DND-41 (cell line): ENCODE data around the gene PTPRD.

Experiments
- ATAC-seq: fragments of 200-7000 bp; cut with Tn5 transposase; 3 replicates; pipeline ENCODE4 v1.9.1; 2021; ENCODE audit warnings: low read depth; ENCODE audit not compliant: insufficient read depth
- DNase-seq: peaks from one replicate; pipeline ENCODE4 v3.0.0-alpha.2; 2020
- H2AFZ ChIP-seq: 2 replicates; pipeline ENCODE4 v1.6.0; 2012; ENCODE audit warnings: low read depth, low read length
- H3K27ac ChIP-seq: 2 replicates; pipeline ENCODE4 v1.5.1; 2012; ENCODE audit warnings: low read length, inconsistent platforms
- H3K27me3 ChIP-seq: fragments of 200-600 bp; sonication (generic); 2 replicates; pipeline ENCODE4 v1.6.0; 2012; ENCODE audit warnings: low read length, mild to moderate bottlenecking, inconsistent platforms; ENCODE audit not compliant: insufficient read depth, poor library complexity
- H3K36me3 ChIP-seq: 2 replicates; pipeline ENCODE4 v1.5.1; 2012; ENCODE audit warnings: low read length, inconsistent platforms; ENCODE audit not compliant: insufficient read depth
- H3K4me1 ChIP-seq: 2 replicates; pipeline ENCODE4 v1.5.1; 2012; ENCODE audit warnings: mild to moderate bottlenecking, low read length; ENCODE audit not compliant: insufficient read depth
- H3K4me2 ChIP-seq: 2 replicates; pipeline ENCODE4 v1.6.0; 2012; ENCODE audit warnings: mild to moderate bottlenecking, moderate library complexity, low read length, inconsistent platforms; ENCODE audit not compliant: insufficient read depth
- H3K4me3 ChIP-seq, 2 experiments: fragments of 200-600 bp in 1 of 2; shearing (Covaris generic) in 1 of 2; 2 replicates each; pipeline ENCODE4 v1.5.1; 2012 to 2016; ENCODE audit warnings: inconsistent platforms in 2 of 2, low read length in 2 of 2, mild to moderate bottlenecking in 2 of 2, low read depth in 1 of 2, moderate library complexity in 1 of 2
- H3K79me2 ChIP-seq: 2 replicates; pipeline ENCODE4 v1.6.0; 2012; ENCODE audit warnings: low read length, inconsistent platforms; ENCODE audit not compliant: insufficient read depth
- H3K9ac ChIP-seq: 2 replicates; pipeline ENCODE4 v1.6.0; 2012; ENCODE audit warnings: low read depth, mild to moderate bottlenecking, inconsistent platforms, low read length, moderate library complexity
- H3K9me3 ChIP-seq: 2 replicates; pipeline ENCODE4 v1.5.1; 2012; ENCODE audit warnings: low read length, moderate library complexity, mild to moderate bottlenecking, inconsistent platforms; ENCODE audit not compliant: insufficient read depth, severe bottlenecking
- H4K20me1 ChIP-seq: 2 replicates; pipeline ENCODE4 v1.6.0; 2012; ENCODE audit warnings: low read length; ENCODE audit not compliant: insufficient read depth
- CTCF ChIP-seq: IDR thresholded peaks from 2 replicates; pipeline ENCODE4 v1.5.1; 2012; ENCODE audit warnings: borderline replicate concordance, low read length, moderate library complexity, mild to moderate bottlenecking; ENCODE audit not compliant: poor library complexity, severe bottlenecking; ENCODE audit errors: extremely low read depth
- EZH2 ChIP-seq: IDR thresholded peaks from 3 replicates; pipeline ENCODE4 v1.6.1; 2012; ENCODE audit warnings: borderline replicate concordance, low read depth, mild to moderate bottlenecking, moderate library complexity, low read length, inconsistent platforms; ENCODE audit not compliant: severe bottlenecking

Gene PTPRD

GRCh38 chr9:8600914-8601680 is 2011.7 kb downstream of the PTPRD start:
- Histone ChIP-seq H4K20me1 (no peaks in the 10 kb centered on the region), H3K36me3 (no peaks in the 10 kb centered on the region), H3K9ac (no peak overlapping the region), H3K9me3 (no peaks in the 10 kb centered on the region), H3K79me2 (no peaks in the 10 kb centered on the region), H3K4me2 (no peak overlapping the region), H3K4me3 (no peak overlapping the region), H2AFZ (no peak overlapping the region), H3K27ac (no peak overlapping the region), H3K4me1 (no peaks in the 10 kb centered on the region), H3K27me3 (no peaks in the 10 kb centered on the region)
- DNase-seq (no peak), ATAC-seq (no peak)
- TF ChIP-seq CTCF = no peak
- no peak for TF ChIP-seq EZH2

- ATAC-seq = no peak
Measured at GRCh38 chr9:8599937-8600336, 2012.9 kb downstream of the PTPRD start.

GRCh38 chr9:8589476-8589875 is 2023.3 kb downstream of the PTPRD start:
- no peak overlapping the region for H3K4me2 ChIP-seq
- H3K27ac ChIP-seq = no peak overlapping the region
- H4K20me1 ChIP-seq = no peaks in the 10 kb centered on the region
- no peak overlapping the region for H2AFZ ChIP-seq
- H3K4me3 ChIP-seq = no peak overlapping the region
- no peaks in the 10 kb centered on the region for H3K9me3 ChIP-seq
- no peak for TF ChIP-seq EZH2
- no peak for DNase-seq
- no peaks in the 10 kb centered on the region for H3K4me1 ChIP-seq
- no peak for ATAC-seq
- no peaks in the 10 kb centered on the region for H3K79me2 ChIP-seq
- H3K27me3 ChIP-seq = no peaks in the 10 kb centered on the region
- H3K9ac ChIP-seq = no peak overlapping the region
- no peaks in the 10 kb centered on the region for H3K36me3 ChIP-seq

More at GRCh38 chr9:8599937-8600336, 2012.9 kb downstream of the PTPRD start:
- H3K4me1 ChIP-seq = no peaks in the 10 kb centered on the region
- no peak overlapping the region for H2AFZ ChIP-seq
- no peaks in the 10 kb centered on the region for H3K79me2 ChIP-seq
- no peaks in the 10 kb centered on the region for H3K27me3 ChIP-seq
- no peak overlapping the region for H3K4me3 ChIP-seq
- H3K9me3 ChIP-seq = no peaks in the 10 kb centered on the region
- H4K20me1 ChIP-seq = no peaks in the 10 kb centered on the region
- TF ChIP-seq EZH2 (no peak), CTCF (no peak)
- H3K4me2 ChIP-seq = no peak overlapping the region
- no peak for DNase-seq
- H3K36me3 ChIP-seq = no peaks in the 10 kb centered on the region
- no peak overlapping the region for H3K27ac ChIP-seq
- no peak overlapping the region for H3K9ac ChIP-seq

- Histone ChIP-seq H2AFZ (no peak overlapping the region), H3K9ac (no peak overlapping the region), H3K36me3 (no peaks in the 10 kb centered on the region), H3K27me3 (no peaks in the 10 kb centered on the region), H3K4me2 (no peak overlapping the region), H3K79me2 (no peaks in the 10 kb centered on the region), H3K9me3 (no peaks in the 10 kb centered on the region), H3K4me1 (no peaks in the 10 kb centered on the region), H3K4me3 (no peak overlapping the region), H4K20me1 (no peaks in the 10 kb centered on the region), H3K27ac (no peak overlapping the region)
- TF ChIP-seq EZH2 = no peak
- TF ChIP-seq CTCF = no peak
- DNase-seq = no peak
- ATAC-seq = no peak
Measured at GRCh38 chr9:8585036-8585435, 2027.8 kb downstream of the PTPRD start.
